Activated T-helper 9 cell treated with anti-CD3 and anti-CD28 coated beads, Interleukin-2, amount 50 U/mL, for 16 hours (primary cell): Measurements from ENCODE around the gene YPEL4.

Source experiments
- DNase-seq: peaks from one replicate; pipeline ENCODE4 v3.0.0-alpha.2; 2020; ENCODE audit warnings: low read depth

The YPEL4 gene

GRCh38 chr11:57650739-57651090 lies 1.0 kb upstream of the YPEL4 start:
- DNase-seq: no peak

- DNase-seq: no peak
These were observed 644 bp downstream of the YPEL4 start for GRCh38 chr11:57648801-57649735.

- no peak for DNase-seq
These were observed 1.5 kb downstream of the YPEL4 start for GRCh38 chr11:57647960-57648800.

- no peak for DNase-seq
These were observed 2.3 kb downstream of the YPEL4 start for GRCh38 chr11:57647372-57647771.

- no peak for DNase-seq
These were observed 2.9 kb downstream of the YPEL4 start for GRCh38 chr11:57646799-57647303.

GRCh38 chr11:57646194-57646798 lies 3.4 kb downstream of the YPEL4 start:
- no peak for DNase-seq

GRCh38 chr11:57645689-57646085 lies 4.0 kb downstream of the YPEL4 start:
- DNase-seq: no peak

- DNase-seq: peak; percentile 75
These were observed 4.7 kb downstream of the YPEL4 start for GRCh38 chr11:57644748-57645688.

GRCh38 chr11:57643802-57644201 lies 5.9 kb downstream of the YPEL4 start:
- DNase-seq: no peak

- no peak for DNase-seq
These were observed 8.5 kb downstream of the YPEL4 start for GRCh38 chr11:57641011-57641807.

GRCh38 chr11:57640068-57640800 lies 9.5 kb downstream of the YPEL4 start:
- DNase-seq: no peak

- DNase-seq: no peak
These were observed 10.2 kb downstream of the YPEL4 start for GRCh38 chr11:57639321-57640067.

GRCh38 chr11:57638811-57639320 lies 10.8 kb downstream of the YPEL4 start:
- no peak for DNase-seq

GRCh38 chr11:57638005-57638781 lies 11.5 kb downstream of the YPEL4 start:
- no peak for DNase-seq

- no peak for DNase-seq
These were observed 12.1 kb downstream of the YPEL4 start for GRCh38 chr11:57637626-57638004.

- no peak for DNase-seq
These were observed 14.5 kb downstream of the YPEL4 start for GRCh38 chr11:57635246-57635645.

- DNase-seq: no peak
These were observed 15.4 kb downstream of the YPEL4 start for GRCh38 chr11:57634311-57634710.
